ENCODE data around the gene ASB7.

ASB7 gene

DNA sequence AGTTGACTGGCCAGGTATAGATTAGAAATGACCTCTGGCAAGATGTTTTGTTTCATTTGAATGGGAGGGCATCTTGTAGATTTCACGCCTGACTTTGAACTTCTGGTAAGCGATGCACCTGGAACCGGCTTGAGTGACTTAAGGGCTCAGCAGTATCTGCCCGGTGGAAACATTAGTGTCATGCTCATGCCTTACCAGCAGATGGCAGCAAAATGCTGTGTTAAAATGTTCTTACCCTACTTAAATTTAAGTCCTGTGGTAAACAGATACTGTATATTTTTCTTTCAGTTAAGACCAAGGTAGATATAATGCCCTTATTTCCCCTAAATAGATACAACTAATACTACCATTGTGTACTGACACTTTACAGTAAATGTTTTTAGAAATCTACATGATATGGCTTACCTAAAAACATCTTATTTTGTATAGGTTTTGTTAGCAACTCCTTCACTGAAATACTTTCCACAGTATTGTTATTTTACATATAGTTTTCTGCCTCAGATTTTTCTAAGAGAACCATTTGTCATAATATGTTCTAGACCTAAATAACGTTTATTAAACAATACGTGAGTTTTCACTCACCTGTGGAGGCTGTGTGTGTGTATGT is 25.5 kb downstream of the ASB7 start:
- TF ChIP-seq FOXP2 (optimal IDR thresholded peaks at IDR 0.05; ENCODE audit: control extremely low read depth, extremely low read length, insufficient read depth): no peak
- no peak for TF ChIP-seq EZH2 (IDR thresholded peaks at IDR 0.05)
- TF ChIP-seq POLR2AphosphoS5 (IDR thresholded peaks at IDR 0.05; ENCODE audit: borderline replicate concordance, low read depth, low read length): no peak
- no peak overlapping the region for H3K27ac ChIP-seq
- DNase-seq (ENCODE audit: low read depth, low spot score): peak; percentile 65
- H3K36me3 ChIP-seq (ENCODE audit: insufficient read depth, low read length): peaks cover 6% of the 10 kb centered on the region; the same call in 1 of the 2 replicates
- H3K9ac ChIP-seq (ENCODE audit: insufficient read length): no peak overlapping the region
- H3K4me3 ChIP-seq: no peak overlapping the region
- no peaks in the 10 kb centered on the region for H3K9me3 ChIP-seq (ENCODE audit: low read depth, low read length)

GRCh38 chr15:100628746-100629145 is 26.4 kb downstream of the ASB7 start:
- Histone ChIP-seq H3K9ac (ENCODE audit: insufficient read length) (no peak overlapping the region), H3K4me3 (no peak overlapping the region), H3K27ac (no peak overlapping the region), H3K36me3 (ENCODE audit: insufficient read depth, low read length) (peaks cover 6% of the 10 kb centered on the region; the same call in 1 of the 2 replicates), H3K9me3 (ENCODE audit: low read depth, low read length) (no peaks in the 10 kb centered on the region)
- no peak for DNase-seq (ENCODE audit: low read depth, low spot score)
- TF ChIP-seq FOXP2 (optimal IDR thresholded peaks at IDR 0.05; ENCODE audit: control extremely low read depth, extremely low read length, insufficient read depth) (no peak), POLR2AphosphoS5 (IDR thresholded peaks at IDR 0.05; ENCODE audit: borderline replicate concordance, low read depth, low read length) (no peak), EZH2 (IDR thresholded peaks at IDR 0.05) (no peak)

- Histone ChIP-seq H3K27ac (no peak overlapping the region), H3K4me3 (no peak overlapping the region), H3K36me3 (ENCODE audit: insufficient read depth, low read length) (peaks cover 6% of the 10 kb centered on the region; the same call in 1 of the 2 replicates), H3K9me3 (ENCODE audit: low read depth, low read length) (no peaks in the 10 kb centered on the region), H3K9ac (ENCODE audit: insufficient read length) (no peak overlapping the region)
- no peak for DNase-seq (ENCODE audit: low read depth, low spot score)
- no peak for TF ChIP-seq EZH2 (IDR thresholded peaks at IDR 0.05)
- TF ChIP-seq POLR2AphosphoS5 (IDR thresholded peaks at IDR 0.05; ENCODE audit: borderline replicate concordance, low read depth, low read length): no peak
- no peak for TF ChIP-seq FOXP2 (optimal IDR thresholded peaks at IDR 0.05; ENCODE audit: control extremely low read depth, extremely low read length, insufficient read depth)
Observed at GRCh38 chr15:100631831-100632230, 29.4 kb downstream of the ASB7 start.

DNA sequence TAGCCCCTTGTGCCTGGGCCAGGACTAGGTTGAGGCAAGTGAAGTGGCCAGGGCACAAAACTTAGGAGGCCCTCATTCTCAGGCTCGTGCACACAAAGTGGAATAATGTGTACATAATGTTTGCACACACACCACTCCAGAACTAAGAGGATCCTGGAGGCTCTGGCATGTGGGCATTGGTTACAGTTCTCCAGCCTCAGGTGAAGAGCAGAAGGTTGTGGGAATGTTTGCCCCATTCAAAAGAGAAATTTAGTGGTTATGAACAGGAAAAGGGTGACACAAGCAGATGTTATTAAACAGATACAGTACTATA is 31.3 kb downstream of the ASB7 start:
- TF ChIP-seq EZH2 (IDR thresholded peaks at IDR 0.05): no peak
- no peak for TF ChIP-seq POLR2AphosphoS5 (IDR thresholded peaks at IDR 0.05; ENCODE audit: borderline replicate concordance, low read depth, low read length)
- TF ChIP-seq FOXP2 (optimal IDR thresholded peaks at IDR 0.05; ENCODE audit: control extremely low read depth, extremely low read length, insufficient read depth): no peak
- no peaks in the 10 kb centered on the region for H3K9me3 ChIP-seq (ENCODE audit: low read depth, low read length)
- H3K36me3 ChIP-seq (ENCODE audit: insufficient read depth, low read length): peaks cover 6% of the 10 kb centered on the region; the same call in 1 of the 2 replicates
- no peak overlapping the region for H3K9ac ChIP-seq (ENCODE audit: insufficient read length)
- DNase-seq (ENCODE audit: low read depth, low spot score): no peak
- no peak overlapping the region for H3K27ac ChIP-seq
- H3K4me3 ChIP-seq: no peak overlapping the region

DNA sequence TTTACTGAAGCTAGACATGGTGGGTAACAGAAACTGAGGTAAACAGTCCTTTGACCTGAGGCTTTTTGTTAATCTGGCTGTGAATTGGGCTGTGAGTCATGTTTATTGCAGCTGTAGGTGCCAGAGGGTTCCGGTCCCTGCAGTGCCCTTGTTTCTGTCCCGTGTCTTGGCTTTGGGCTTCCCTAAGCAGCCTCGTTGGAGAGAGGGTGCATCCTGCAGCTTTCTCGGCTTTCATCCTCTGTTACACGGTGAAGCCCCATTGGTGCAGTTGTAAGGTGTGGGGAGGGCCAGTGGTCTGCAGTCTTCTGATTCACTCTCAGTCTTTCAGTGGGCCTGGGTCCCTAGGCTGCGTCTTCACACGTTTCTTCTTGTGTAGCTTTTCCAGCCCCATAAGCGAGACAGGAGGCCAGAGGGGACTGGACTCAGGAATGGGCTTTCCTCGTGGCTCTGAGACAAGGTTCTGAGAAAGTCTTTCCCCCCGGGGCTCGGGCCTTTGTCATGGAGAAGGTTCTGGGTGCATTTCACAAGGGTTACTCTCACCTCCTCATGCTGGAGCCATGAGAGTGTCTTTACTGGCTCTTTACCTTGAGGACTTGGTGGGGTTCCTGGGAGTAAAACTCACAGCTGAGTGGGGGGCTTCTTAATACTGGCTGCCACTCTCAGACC is 33.1 kb downstream of the ASB7 start:
- no peak overlapping the region for H3K9ac ChIP-seq (ENCODE audit: insufficient read length)
- no peak overlapping the region for H3K27ac ChIP-seq
- H3K9me3 ChIP-seq (ENCODE audit: low read depth, low read length): no peaks in the 10 kb centered on the region
- H3K36me3 ChIP-seq (ENCODE audit: insufficient read depth, low read length): no peaks in the 10 kb centered on the region
- TF ChIP-seq EZH2 (IDR thresholded peaks at IDR 0.05) (no peak), POLR2AphosphoS5 (IDR thresholded peaks at IDR 0.05; ENCODE audit: borderline replicate concordance, low read depth, low read length) (no peak), FOXP2 (optimal IDR thresholded peaks at IDR 0.05; ENCODE audit: control extremely low read depth, extremely low read length, insufficient read depth) (no peak)
- no peak for DNase-seq (ENCODE audit: low read depth, low spot score)
- H3K4me3 ChIP-seq: no peak overlapping the region

- no peak overlapping the region for H3K9ac ChIP-seq (ENCODE audit: insufficient read length)
- H3K4me3 ChIP-seq: no peak overlapping the region
- H3K36me3 ChIP-seq (ENCODE audit: insufficient read depth, low read length): no peaks in the 10 kb centered on the region
- H3K9me3 ChIP-seq (ENCODE audit: low read depth, low read length): no peaks in the 10 kb centered on the region
- no peak overlapping the region for H3K27ac ChIP-seq
- TF ChIP-seq FOXP2 (optimal IDR thresholded peaks at IDR 0.05; ENCODE audit: control extremely low read depth, extremely low read length, insufficient read depth) (no peak), POLR2AphosphoS5 (IDR thresholded peaks at IDR 0.05; ENCODE audit: borderline replicate concordance, low read depth, low read length) (no peak), EZH2 (IDR thresholded peaks at IDR 0.05) (no peak)
- no peak for DNase-seq (ENCODE audit: low read depth, low spot score)
Observed at GRCh38 chr15:100638177-100638730, 35.9 kb downstream of the ASB7 start.

DNA sequence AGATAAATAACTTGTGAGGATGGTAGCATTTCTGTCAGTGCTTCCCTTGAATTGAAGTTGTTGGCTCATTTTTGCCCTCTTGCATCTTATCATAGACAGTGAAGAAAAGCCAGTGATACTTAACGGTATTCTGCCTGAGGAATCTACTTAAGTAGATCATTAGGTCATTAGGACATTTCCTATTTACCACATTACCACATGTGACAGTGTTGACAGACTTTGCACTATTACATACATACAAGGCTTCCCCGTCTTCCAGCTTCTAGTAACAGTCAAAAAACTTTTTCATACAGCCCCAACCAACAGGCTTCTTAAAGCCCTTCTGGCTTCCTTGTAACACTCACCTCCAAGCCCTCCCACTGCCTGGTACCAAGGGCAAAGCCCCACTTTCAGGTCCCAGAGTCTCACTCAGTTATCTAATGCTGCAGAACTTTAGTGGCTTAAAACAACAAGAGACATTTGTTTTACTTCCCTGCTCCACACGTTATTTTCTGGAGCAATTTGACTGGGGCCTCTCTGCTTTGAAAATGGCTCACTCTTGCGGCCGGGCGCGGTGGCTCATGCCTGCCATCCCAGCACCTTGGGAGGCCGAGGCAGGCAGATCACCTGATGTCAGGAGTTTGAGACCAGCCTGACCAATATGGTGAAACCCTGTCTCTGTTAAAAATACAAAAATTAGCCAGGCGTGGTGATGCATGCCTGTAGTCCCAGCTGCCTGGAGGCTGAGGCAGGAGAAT is 40.0 kb downstream of the ASB7 start:
- Histone ChIP-seq H3K27ac (no peak overlapping the region), H3K9ac (ENCODE audit: insufficient read length) (no peak overlapping the region), H3K4me3 (no peak overlapping the region), H3K9me3 (ENCODE audit: low read depth, low read length) (no peaks in the 10 kb centered on the region), H3K36me3 (ENCODE audit: insufficient read depth, low read length) (no peaks in the 10 kb centered on the region)
- no peak for TF ChIP-seq POLR2AphosphoS5 (IDR thresholded peaks at IDR 0.05; ENCODE audit: borderline replicate concordance, low read depth, low read length)
- no peak for TF ChIP-seq FOXP2 (optimal IDR thresholded peaks at IDR 0.05; ENCODE audit: control extremely low read depth, extremely low read length, insufficient read depth)
- TF ChIP-seq EZH2 (IDR thresholded peaks at IDR 0.05): no peak
- no peak for DNase-seq (ENCODE audit: low read depth, low spot score)

DNA sequence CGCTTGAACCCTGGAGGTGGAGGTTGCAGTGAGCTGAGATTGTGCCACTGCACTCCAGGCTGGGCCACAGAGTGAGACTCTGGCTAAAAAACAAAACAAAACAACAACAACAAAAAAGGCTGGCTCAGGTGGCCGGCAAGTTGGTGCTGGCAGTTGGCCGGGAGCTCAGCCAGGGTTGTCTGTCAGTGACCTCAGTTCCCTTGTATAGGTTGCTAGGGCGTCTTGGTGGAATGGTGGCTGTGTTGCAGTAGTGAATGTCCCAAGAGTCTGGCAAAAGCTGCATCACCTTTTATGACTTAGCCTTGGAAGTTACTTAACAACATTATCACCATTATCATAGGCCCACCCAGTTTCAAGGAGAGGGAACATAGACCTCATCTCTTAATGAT is 40.6 kb downstream of the ASB7 start:
- TF ChIP-seq POLR2AphosphoS5 (IDR thresholded peaks at IDR 0.05; ENCODE audit: borderline replicate concordance, low read depth, low read length): no peak
- no peak for TF ChIP-seq FOXP2 (optimal IDR thresholded peaks at IDR 0.05; ENCODE audit: control extremely low read depth, extremely low read length, insufficient read depth)
- no peak for TF ChIP-seq EZH2 (IDR thresholded peaks at IDR 0.05)
- Histone ChIP-seq H3K4me3 (no peak overlapping the region), H3K9me3 (ENCODE audit: low read depth, low read length) (no peaks in the 10 kb centered on the region), H3K36me3 (ENCODE audit: insufficient read depth, low read length) (no peaks in the 10 kb centered on the region), H3K27ac (no peak overlapping the region), H3K9ac (ENCODE audit: insufficient read length) (no peak overlapping the region)
- no peak for DNase-seq (ENCODE audit: low read depth, low spot score)
